ENCODE results near the gene CNN1. TPM values are rescaled to one million over a fixed set of nuclear protein-coding genes. Genes with fewer than 3 reads are reported as not detected.

Gene CNN1
- total and polyA plus RNA-seq, 9 of the 15 experiments (the other 6 are each of a cell fraction or from before 2014, with no cell fraction given): 0.23 to 10.6 (median 5.2) TPM

DNA sequence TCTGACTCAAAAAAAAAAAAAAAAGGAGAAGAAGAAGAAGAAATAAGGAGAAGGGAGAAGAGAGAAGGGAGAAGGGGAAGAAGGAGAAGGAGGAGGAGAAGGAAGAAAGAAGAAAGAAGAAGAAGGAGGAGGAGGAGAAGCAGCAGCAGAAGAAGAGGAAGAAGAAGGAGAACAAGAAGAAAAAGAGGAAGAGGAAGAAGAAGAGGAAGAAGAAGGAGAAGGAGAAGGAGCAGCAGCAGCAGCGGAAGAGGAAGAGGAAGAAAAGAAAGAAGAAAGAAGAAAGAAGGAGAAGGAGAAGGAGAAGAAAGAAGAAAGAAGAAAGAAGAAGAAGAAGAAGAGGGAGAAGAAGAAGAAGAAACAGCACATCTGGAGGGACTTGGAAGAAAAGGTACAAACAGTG, 4.1 kb upstream of the CNN1 start (continued):
- TF ChIP-seq, protein P1, sequence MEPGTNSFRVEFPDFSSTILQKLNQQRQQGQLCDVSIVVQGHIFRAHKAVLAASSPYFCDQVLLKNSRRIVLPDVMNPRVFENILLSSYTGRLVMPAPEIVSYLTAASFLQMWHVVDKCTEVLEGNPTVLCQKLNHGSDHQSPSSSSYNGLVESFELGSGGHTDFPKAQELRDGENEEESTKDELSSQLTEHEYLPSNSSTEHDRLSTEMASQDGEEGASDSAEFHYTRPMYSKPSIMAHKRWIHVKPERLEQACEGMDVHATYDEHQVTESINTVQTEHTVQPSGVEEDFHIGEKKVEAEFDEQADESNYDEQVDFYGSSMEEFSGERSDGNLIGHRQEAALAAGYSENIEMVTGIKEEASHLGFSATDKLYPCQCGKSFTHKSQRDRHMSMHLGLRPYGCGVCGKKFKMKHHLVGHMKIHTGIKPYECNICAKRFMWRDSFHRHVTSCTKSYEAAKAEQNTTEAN (CRISPR knock-in tag; IDR thresholded peaks at IDR 0.05): no peak
- TF ChIP-seq NR2F6 (CRISPR knock-in tag; IDR thresholded peaks at IDR 0.05) (no peak), SMAD2 (IDR thresholded peaks at IDR 0.05; ENCODE audit: low read depth, low read length) (no peak), ZNF23 (CRISPR knock-in tag; IDR thresholded peaks at IDR 0.05) (no peak), ZBTB1 (CRISPR knock-in tag; IDR thresholded peaks at IDR 0.05; ENCODE audit: borderline replicate concordance, low read depth) (no peak), ZNF408 (CRISPR knock-in tag; IDR thresholded peaks at IDR 0.05; ENCODE audit: low read depth) (no peak), ATF1 (CRISPR knock-in tag; IDR thresholded peaks at IDR 0.05) (no peak), ATF1 (tag; IDR thresholded peaks at IDR 0.05) (no peak), SIRT6 (IDR thresholded peaks at IDR 0.05; ENCODE audit: low read depth, low read length) (no peak), POLR2G (IDR thresholded peaks at IDR 0.05; ENCODE audit: low read depth, low read length) (no peak), ZNF699 (CRISPR knock-in tag; IDR thresholded peaks at IDR 0.05; ENCODE audit: insufficient replicate concordance) (no peak), ESRRB (CRISPR knock-in tag; IDR thresholded peaks at IDR 0.05; ENCODE audit: borderline replicate concordance) (no peak), ELF4 (CRISPR knock-in tag; IDR thresholded peaks at IDR 0.05) (peak; percentile 75; the same call in 1 of the 2 replicates), NBN (IDR thresholded peaks at IDR 0.05; ENCODE audit: low read depth) (no peak), SLC30A9 (CRISPR knock-in tag; IDR thresholded peaks at IDR 0.05) (no peak), CTBP1 (IDR thresholded peaks at IDR 0.05; ENCODE audit: borderline replicate concordance) (no peak), ZNF175 (CRISPR knock-in tag; IDR thresholded peaks at IDR 0.05; ENCODE audit: low read depth) (no peak), CBX2 (IDR thresholded peaks at IDR 0.05; ENCODE audit: insufficient read depth, low read length, poor library complexity, severe bottlenecking) (no peak)
- TF ChIP-seq, protein P2, sequence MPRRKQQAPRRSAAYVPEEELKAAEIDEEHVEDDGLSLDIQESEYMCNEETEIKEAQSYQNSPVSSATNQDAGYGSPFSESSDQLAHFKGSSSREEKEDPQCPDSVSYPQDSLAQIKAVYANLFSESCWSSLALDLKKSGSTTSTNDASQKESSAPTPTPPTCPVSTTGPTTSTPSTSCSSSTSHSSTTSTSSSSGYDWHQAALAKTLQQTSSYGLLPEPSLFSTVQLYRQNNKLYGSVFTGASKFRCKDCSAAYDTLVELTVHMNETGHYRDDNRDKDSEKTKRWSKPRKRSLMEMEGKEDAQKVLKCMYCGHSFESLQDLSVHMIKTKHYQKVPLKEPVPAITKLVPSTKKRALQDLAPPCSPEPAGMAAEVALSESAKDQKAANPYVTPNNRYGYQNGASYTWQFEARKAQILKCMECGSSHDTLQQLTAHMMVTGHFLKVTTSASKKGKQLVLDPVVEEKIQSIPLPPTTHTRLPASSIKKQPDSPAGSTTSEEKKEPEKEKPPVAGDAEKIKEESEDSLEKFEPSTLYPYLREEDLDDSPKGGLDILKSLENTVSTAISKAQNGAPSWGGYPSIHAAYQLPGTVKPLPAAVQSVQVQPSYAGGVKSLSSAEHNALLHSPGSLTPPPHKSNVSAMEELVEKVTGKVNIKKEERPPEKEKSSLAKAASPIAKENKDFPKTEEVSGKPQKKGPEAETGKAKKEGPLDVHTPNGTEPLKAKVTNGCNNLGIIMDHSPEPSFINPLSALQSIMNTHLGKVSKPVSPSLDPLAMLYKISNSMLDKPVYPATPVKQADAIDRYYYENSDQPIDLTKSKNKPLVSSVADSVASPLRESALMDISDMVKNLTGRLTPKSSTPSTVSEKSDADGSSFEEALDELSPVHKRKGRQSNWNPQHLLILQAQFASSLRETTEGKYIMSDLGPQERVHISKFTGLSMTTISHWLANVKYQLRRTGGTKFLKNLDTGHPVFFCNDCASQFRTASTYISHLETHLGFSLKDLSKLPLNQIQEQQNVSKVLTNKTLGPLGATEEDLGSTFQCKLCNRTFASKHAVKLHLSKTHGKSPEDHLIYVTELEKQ (CRISPR knock-in tag; IDR thresholded peaks at IDR 0.05): no peak
- TF ChIP-seq, protein P3, sequence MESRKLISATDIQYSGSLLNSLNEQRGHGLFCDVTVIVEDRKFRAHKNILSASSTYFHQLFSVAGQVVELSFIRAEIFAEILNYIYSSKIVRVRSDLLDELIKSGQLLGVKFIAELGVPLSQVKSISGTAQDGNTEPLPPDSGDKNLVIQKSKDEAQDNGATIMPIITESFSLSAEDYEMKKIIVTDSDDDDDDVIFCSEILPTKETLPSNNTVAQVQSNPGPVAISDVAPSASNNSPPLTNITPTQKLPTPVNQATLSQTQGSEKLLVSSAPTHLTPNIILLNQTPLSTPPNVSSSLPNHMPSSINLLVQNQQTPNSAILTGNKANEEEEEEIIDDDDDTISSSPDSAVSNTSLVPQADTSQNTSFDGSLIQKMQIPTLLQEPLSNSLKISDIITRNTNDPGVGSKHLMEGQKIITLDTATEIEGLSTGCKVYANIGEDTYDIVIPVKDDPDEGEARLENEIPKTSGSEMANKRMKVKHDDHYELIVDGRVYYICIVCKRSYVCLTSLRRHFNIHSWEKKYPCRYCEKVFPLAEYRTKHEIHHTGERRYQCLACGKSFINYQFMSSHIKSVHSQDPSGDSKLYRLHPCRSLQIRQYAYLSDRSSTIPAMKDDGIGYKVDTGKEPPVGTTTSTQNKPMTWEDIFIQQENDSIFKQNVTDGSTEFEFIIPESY (CRISPR knock-in tag; IDR thresholded peaks at IDR 0.05): no peak
